Osteoblast (primary cell): ENCODE data around the gene IGLL5. TPM values are rescaled to one million over a fixed set of nuclear protein-coding genes. Genes with fewer than 3 reads are reported as not detected.

Experiments used
- DNase-seq: peaks from one replicate; pipeline ENCODE4 v3.0.0; 2011; ENCODE audit warnings: low spot score, mixed read lengths; ENCODE audit not compliant: insufficient read length; ENCODE audit errors: missing footprints
- H2AFZ ChIP-seq: 2 replicates; pipeline ENCODE4 v1.6.0; 2011; ENCODE audit warnings: mild to moderate bottlenecking, low read length
- H3K27ac ChIP-seq: 2 replicates; pipeline ENCODE4 v1.5.1; 2011; ENCODE audit warnings: mild to moderate bottlenecking, low read depth, low read length, moderate library complexity
- H3K27me3 ChIP-seq: 2 replicates; pipeline ENCODE4 v1.6.0; 2012; ENCODE audit warnings: mild to moderate bottlenecking, control low read depth, inconsistent platforms, low read length, moderate library complexity; ENCODE audit not compliant: insufficient read depth
- H3K36me3 ChIP-seq: 2 replicates; pipeline ENCODE4 v1.5.1; 2011; ENCODE audit warnings: mild to moderate bottlenecking, low read length, control low read depth, moderate library complexity; ENCODE audit not compliant: insufficient read depth
- H3K4me1 ChIP-seq: 2 replicates; pipeline ENCODE4 v1.5.1; 2011; ENCODE audit warnings: mild to moderate bottlenecking, low read length, control low read depth, moderate library complexity; ENCODE audit not compliant: insufficient read depth
- H3K4me2 ChIP-seq: 2 replicates; pipeline ENCODE4 v1.6.0; 2011; ENCODE audit warnings: mild to moderate bottlenecking, low read length; ENCODE audit not compliant: insufficient read depth
- H3K4me3 ChIP-seq: fragments of 200-600 bp; sonication (generic); 3 replicates; pipeline ENCODE4 v1.5.1; 2012; ENCODE audit warnings: mild to moderate bottlenecking, low read length, inconsistent platforms; ENCODE audit not compliant: insufficient read depth
- H3K79me2 ChIP-seq: 2 replicates; pipeline ENCODE4 v1.6.0; 2012; ENCODE audit warnings: mild to moderate bottlenecking, low read length, control low read depth, inconsistent platforms; ENCODE audit not compliant: insufficient read depth
- H3K9me3 ChIP-seq: 2 replicates; pipeline ENCODE4 v1.5.1; 2011; ENCODE audit warnings: low read depth, low read length, control low read depth
- H4K20me1 ChIP-seq: 2 replicates; pipeline ENCODE4 v1.6.0; 2012; ENCODE audit warnings: mild to moderate bottlenecking, low read length, control low read depth; ENCODE audit not compliant: insufficient read depth
- total RNA-seq: library from RNA; depleted of rRNA; stranded (reverse); fragments of >200 nt; gene quantifications from 2 replicates; pipeline ENCODE4 v1.2.3, GENCODE V29; 2012
- TF ChIP-seq, protein P1 (sequence below): IDR thresholded peaks from 2 replicates; pipeline ENCODE4 v1.5.1; 2011; ENCODE audit warnings: mild to moderate bottlenecking, low read depth, low read length, moderate library complexity; ENCODE audit errors: extremely low read depth

The IGLL5 gene
- total RNA-seq, 1 donor: not detected

DNA sequence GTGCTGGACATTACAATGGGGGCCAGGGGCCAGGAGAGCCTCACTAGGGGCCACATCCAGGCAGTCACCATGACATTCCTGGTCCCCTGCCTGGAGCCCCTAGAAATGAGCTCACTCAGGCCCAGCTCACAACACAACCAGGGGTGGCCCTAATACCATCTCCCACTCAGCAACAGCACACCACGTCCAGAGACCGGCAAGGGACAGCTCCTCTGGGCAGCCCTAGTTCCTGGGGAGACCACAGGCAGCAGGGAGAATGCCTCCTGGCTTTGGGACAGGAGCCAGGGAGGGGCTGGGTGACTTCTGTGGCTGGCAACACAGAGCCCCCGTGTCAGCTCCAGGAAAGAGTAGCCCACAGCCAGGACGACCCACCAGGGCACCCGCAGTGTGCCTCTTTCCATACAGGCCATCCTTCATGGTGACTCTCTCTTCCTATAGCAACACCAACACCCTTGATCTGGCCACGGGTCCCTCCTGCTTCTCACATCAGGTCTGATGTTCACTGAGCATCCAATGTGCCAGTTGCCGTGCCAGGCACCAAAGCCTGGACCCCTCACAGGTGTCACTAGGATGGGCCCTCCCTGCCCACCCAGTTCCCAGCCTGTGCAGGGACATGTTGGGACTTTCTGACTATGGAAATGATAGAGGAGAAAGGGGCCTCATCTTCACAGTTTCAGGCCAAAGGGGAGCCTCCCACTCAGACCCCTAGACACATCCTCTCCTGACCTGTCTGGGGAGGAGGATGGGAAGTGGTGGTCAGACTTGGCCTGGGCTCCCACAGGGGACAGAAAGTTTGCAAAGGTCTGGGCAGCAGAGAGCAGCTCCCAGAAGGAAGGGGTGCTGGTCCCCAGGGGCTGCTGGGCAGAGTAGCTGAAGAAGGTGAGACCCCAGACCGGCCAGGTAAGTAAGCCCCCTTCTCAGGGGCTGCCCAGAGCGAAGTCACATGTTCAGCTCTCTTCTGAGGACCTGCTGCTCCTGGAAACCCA is 43.2 kb downstream of the IGLL5 start:
- Histone ChIP-seq H3K9me3 (no peaks in the 10 kb centered on the region), H3K27me3 (no peaks in the 10 kb centered on the region), H3K27ac (no peak overlapping the region), H3K36me3 (no peaks in the 10 kb centered on the region), H4K20me1 (no peaks in the 10 kb centered on the region), H3K79me2 (no peaks in the 10 kb centered on the region), H3K4me2 (no peak overlapping the region), H2AFZ (no peak overlapping the region), H3K4me1 (no peaks in the 10 kb centered on the region), H3K4me3 (no peak overlapping the region)
- DNase-seq: no peak
- TF ChIP-seq, protein P1, sequence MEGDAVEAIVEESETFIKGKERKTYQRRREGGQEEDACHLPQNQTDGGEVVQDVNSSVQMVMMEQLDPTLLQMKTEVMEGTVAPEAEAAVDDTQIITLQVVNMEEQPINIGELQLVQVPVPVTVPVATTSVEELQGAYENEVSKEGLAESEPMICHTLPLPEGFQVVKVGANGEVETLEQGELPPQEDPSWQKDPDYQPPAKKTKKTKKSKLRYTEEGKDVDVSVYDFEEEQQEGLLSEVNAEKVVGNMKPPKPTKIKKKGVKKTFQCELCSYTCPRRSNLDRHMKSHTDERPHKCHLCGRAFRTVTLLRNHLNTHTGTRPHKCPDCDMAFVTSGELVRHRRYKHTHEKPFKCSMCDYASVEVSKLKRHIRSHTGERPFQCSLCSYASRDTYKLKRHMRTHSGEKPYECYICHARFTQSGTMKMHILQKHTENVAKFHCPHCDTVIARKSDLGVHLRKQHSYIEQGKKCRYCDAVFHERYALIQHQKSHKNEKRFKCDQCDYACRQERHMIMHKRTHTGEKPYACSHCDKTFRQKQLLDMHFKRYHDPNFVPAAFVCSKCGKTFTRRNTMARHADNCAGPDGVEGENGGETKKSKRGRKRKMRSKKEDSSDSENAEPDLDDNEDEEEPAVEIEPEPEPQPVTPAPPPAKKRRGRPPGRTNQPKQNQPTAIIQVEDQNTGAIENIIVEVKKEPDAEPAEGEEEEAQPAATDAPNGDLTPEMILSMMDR: no peak

DNA sequence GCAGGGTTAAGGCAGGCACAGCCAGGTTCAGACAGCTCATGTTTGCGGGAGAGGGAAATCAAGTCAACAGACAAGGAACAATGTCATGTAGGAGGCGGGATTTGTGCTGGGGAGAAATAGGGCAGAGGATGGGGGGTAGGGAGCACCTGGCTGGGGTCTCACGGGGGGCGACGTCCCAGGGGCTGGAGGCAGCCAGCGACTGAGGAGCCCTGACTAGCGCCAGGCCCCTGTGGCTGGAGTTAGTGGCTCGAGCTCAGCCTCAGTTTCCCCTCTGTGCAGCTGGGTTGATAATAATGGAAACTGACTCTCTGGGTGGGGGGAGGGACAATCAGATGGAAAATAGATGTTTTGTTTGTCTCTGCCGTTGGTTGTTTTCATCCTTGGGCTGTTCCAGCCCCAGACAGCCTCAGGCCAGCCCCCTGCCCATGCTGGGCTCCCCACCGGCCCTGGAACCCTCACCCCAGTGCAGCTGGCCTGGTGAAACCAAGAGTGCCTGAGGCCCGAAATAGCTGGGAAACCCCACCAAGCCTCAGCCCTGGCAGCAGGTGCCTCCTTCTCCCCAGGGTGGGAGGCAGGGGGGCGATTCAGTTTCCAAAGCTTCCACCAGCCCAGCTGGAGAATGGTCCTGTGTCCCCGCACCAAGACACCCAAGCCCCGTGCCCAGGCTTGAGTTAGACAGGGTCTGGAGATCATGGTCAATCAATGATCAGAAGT is 44.1 kb downstream of the IGLL5 start:
- H2AFZ ChIP-seq: no peak overlapping the region
- TF ChIP-seq, protein P1: no peak
- no peak for DNase-seq
- H3K36me3 ChIP-seq: no peaks in the 10 kb centered on the region
- H3K79me2 ChIP-seq: no peaks in the 10 kb centered on the region
- no peaks in the 10 kb centered on the region for H3K9me3 ChIP-seq
- H3K27me3 ChIP-seq: no peaks in the 10 kb centered on the region
- H3K4me3 ChIP-seq: no peak overlapping the region
- no peak overlapping the region for H3K27ac ChIP-seq
- H4K20me1 ChIP-seq: no peaks in the 10 kb centered on the region
- H3K4me1 ChIP-seq: no peaks in the 10 kb centered on the region
- no peak overlapping the region for H3K4me2 ChIP-seq

DNA sequence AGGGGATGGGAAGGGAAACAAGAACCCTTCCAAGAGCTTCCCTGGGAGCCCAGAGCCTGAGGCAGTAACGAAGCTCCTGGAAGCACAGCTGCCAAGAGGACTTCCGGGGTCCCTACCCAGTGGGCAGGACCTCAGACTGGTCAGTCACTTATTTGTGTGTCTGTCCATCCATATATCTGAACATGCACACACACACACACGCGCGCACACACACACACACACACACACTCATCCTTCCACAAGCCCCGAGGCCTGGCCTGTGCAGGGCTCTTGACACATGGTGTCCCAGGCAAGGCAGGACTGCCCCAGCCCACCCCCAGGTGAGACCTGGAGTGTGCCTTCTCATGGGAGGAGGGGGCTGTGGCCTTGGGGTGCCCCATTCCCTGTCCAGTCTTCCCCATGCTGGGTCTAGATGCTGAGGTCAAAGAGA is 44.9 kb downstream of the IGLL5 start:
- Histone ChIP-seq H2AFZ (no peak overlapping the region), H3K4me3 (no peak overlapping the region), H3K36me3 (no peaks in the 10 kb centered on the region), H3K4me2 (no peak overlapping the region), H4K20me1 (no peaks in the 10 kb centered on the region), H3K27me3 (no peaks in the 10 kb centered on the region), H3K9me3 (no peaks in the 10 kb centered on the region), H3K4me1 (no peaks in the 10 kb centered on the region), H3K27ac (no peak overlapping the region), H3K79me2 (no peaks in the 10 kb centered on the region)
- TF ChIP-seq, protein P1: no peak
- DNase-seq: no peak
